Fibroblast of lung (primary cell): ENCODE results near the gene MARF1. TPM values are rescaled to one million over a fixed set of nuclear protein-coding genes. Genes with fewer than 3 reads are reported as not detected.
"Not testable (repeated sequence)": the region's sequence is repeated elsewhere in the genome, so short reads cannot be mapped to it uniquely, and the experiment has no call there.

Source experiments
- DNase-seq, 2 donors: peaks; one replicate each; pipeline versions ENCODE4 v3.0.0 to v3.0.0-alpha.2; 2010; ENCODE audit warnings: low read depth in 2 of 2
- H2AFZ ChIP-seq: 2 replicates; pipeline ENCODE4 v1.5.1; 2012; ENCODE audit warnings: low read length, control low read depth, inconsistent platforms
- H3K27ac ChIP-seq: 2 replicates; pipeline ENCODE4 v1.5.1; 2011; ENCODE audit warnings: low read length, control low read depth; ENCODE audit not compliant: insufficient read depth
- H3K27me3 ChIP-seq: 2 replicates; pipeline ENCODE4 v1.5.1; 2011; ENCODE audit warnings: mild to moderate bottlenecking, low read length; ENCODE audit not compliant: control insufficient read depth, insufficient read depth
- H3K36me3 ChIP-seq: 2 replicates; pipeline ENCODE4 v1.5.1; 2011; ENCODE audit warnings: low read length; ENCODE audit not compliant: control insufficient read depth, insufficient read depth
- H3K4me1 ChIP-seq: 2 replicates; pipeline ENCODE4 v1.5.1; 2011; ENCODE audit warnings: low read length; ENCODE audit not compliant: control insufficient read depth, insufficient read depth; ENCODE audit errors: extremely low read depth
- H3K4me2 ChIP-seq: 2 replicates; pipeline ENCODE4 v1.5.1; 2011; ENCODE audit warnings: low read length, control low read depth; ENCODE audit not compliant: insufficient read depth; ENCODE audit errors: extremely low read depth
- H3K4me3 ChIP-seq, 4 experiments: fragments of 200-600 bp in 1 of 4; sonication (generic) in 1 of 4; replicated peaks in 1 of 4; 2 replicates each; pipeline ENCODE4 v1.5.1; 2011 to 2016; ENCODE audit warnings: low read length in 4 of 4, low read depth in 3 of 4, mild to moderate bottlenecking in 3 of 4, control low read depth in 2 of 4, inconsistent platforms in 1 of 4, mixed read lengths in 1 of 4; ENCODE audit not compliant: insufficient read depth in 1 of 4; ENCODE audit errors: control extremely low read depth in 1 of 4
- H3K79me2 ChIP-seq: 2 replicates; pipeline ENCODE4 v1.5.1; 2012; ENCODE audit warnings: mild to moderate bottlenecking, low read length, inconsistent platforms; ENCODE audit not compliant: control insufficient read depth, insufficient read depth
- H3K9ac ChIP-seq: 2 replicates; pipeline ENCODE4 v1.5.1; 2011; ENCODE audit warnings: mild to moderate bottlenecking, low read length, control low read depth; ENCODE audit not compliant: insufficient read depth
- H3K9me3 ChIP-seq: 2 replicates; pipeline ENCODE4 v1.5.1; 2012; ENCODE audit warnings: low read depth, low read length; ENCODE audit not compliant: control insufficient read depth, insufficient read depth
- H4K20me1 ChIP-seq: 2 replicates; pipeline ENCODE4 v1.5.1; 2011; ENCODE audit warnings: low read length; ENCODE audit not compliant: control insufficient read depth, insufficient read depth; ENCODE audit errors: extremely low read depth
- EZH2 ChIP-seq: IDR thresholded peaks from 2 replicates; pipeline ENCODE4 v1.5.1; 2012; ENCODE audit warnings: low read length, control low read depth, mild to moderate bottlenecking; ENCODE audit errors: missing control alignments
- polyA plus RNA-seq, 2 donors: library from polyadenylated mRNA; depleted of rRNA in 1 of 2; stranded (reverse) in 1 of 2; unstranded in 1 of 2; fragments of >200 nt; gene quantifications; 2 replicates each; pipeline ENCODE4 v1.2.1, GENCODE V29; 2011 to 2012; ENCODE audit warnings: missing spikeins in 1 of 2
- total RNA-seq: library from RNA; depleted of rRNA; stranded (reverse); fragments of >200 nt; gene quantifications from 2 replicates; pipeline ENCODE4 v1.2.1, GENCODE V29; 2014
- TF ChIP-seq, protein P1 (sequence below), 2 donors: IDR thresholded peaks in 1 of 2; conservative IDR thresholded peaks in 1 of 2; 1 replicate in 1 of 2; 2 replicates in 1 of 2; pipeline ENCODE4 v1.5.1; 2011 to 2012; ENCODE audit warnings: low read length in 2 of 2, control low read depth in 1 of 2, inconsistent platforms in 1 of 2, low read depth in 1 of 2, mild to moderate bottlenecking in 1 of 2

Gene MARF1
- total and polyA plus RNA-seq, 2 donors (not counting 1 experiment from before 2014, with no cell fraction given), result 14.6 to 18.8 TPM

DNA sequence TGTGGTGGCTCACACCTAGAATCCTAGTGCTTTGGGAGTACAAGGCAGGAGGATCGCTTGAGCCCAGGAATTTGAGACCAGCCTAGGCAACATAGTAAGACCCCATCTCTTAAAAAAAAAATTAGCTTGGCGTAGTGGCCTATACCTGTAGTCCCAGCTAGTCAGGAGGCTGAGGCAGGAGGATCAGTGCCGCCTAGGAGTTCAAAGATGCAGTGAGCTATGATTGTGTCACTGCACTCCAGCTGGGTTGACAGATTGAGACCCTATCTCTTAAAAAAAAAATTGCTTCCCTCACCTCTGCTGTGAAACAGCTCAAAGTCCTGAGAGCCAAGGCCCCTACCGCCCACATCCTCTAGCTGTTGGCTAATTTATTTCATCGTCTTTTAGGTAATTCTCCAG, 17.2 kb upstream of the MARF1 start:
- Histone ChIP-seq H3K27me3 (no peaks in the 10 kb centered on the region), H3K79me2 (peaks cover 33% of the 10 kb centered on the region), H3K9me3 (no peaks in the 10 kb centered on the region), H3K4me2 (no peak overlapping the region), H3K4me1 (no peaks in the 10 kb centered on the region), H3K4me3 (no peak overlapping the region), H3K36me3 (no peaks in the 10 kb centered on the region), H2AFZ (no peak overlapping the region), H3K9ac (no peak overlapping the region), H4K20me1 (no peaks in the 10 kb centered on the region), H3K27ac (no peak overlapping the region)
- TF ChIP-seq EZH2, result no peak
- TF ChIP-seq, protein P1, sequence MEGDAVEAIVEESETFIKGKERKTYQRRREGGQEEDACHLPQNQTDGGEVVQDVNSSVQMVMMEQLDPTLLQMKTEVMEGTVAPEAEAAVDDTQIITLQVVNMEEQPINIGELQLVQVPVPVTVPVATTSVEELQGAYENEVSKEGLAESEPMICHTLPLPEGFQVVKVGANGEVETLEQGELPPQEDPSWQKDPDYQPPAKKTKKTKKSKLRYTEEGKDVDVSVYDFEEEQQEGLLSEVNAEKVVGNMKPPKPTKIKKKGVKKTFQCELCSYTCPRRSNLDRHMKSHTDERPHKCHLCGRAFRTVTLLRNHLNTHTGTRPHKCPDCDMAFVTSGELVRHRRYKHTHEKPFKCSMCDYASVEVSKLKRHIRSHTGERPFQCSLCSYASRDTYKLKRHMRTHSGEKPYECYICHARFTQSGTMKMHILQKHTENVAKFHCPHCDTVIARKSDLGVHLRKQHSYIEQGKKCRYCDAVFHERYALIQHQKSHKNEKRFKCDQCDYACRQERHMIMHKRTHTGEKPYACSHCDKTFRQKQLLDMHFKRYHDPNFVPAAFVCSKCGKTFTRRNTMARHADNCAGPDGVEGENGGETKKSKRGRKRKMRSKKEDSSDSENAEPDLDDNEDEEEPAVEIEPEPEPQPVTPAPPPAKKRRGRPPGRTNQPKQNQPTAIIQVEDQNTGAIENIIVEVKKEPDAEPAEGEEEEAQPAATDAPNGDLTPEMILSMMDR (conservative IDR thresholded peaks at IDR 0.05 in 1 of 2, IDR thresholded peaks at IDR 0.05 in 1 of 2; ENCODE audit: low read depth in 1 of 2, low read length in 2 of 2), result no peak
- DNase-seq, result no peak

DNA sequence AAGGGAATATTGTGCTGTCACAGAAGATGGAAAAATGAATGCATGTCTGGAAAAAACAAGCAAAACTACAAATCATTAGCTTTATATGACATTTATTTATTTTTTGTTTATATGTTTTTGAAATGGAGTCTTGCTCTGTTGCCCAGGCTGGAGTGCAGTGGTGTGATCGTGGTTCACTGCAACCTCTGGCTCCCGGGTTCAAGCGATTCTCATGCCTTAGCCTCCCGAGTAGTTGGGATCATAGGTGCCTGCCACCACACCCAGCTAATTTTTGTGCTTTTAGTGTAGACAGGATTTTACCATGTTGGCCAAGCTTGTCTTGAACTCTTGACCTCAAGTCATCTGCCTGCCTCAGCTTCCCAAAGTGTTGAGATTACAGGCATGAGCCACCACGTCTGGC, 15.6 kb upstream of the MARF1 start:
- peaks cover 47% of the 10 kb centered on the region for H3K79me2 ChIP-seq
- H3K27ac ChIP-seq, result no peak overlapping the region
- no peak overlapping the region for H3K9ac ChIP-seq
- no peaks in the 10 kb centered on the region for H4K20me1 ChIP-seq
- no peak overlapping the region for H2AFZ ChIP-seq
- H3K4me1 ChIP-seq, result peaks cover 4% of the 10 kb centered on the region
- no peaks in the 10 kb centered on the region for H3K36me3 ChIP-seq
- no peak overlapping the region for H3K4me3 ChIP-seq
- no peak for TF ChIP-seq EZH2
- TF ChIP-seq, protein P1 (conservative IDR thresholded peaks at IDR 0.05 in 1 of 2, IDR thresholded peaks at IDR 0.05 in 1 of 2; ENCODE audit: low read depth in 1 of 2, low read length in 2 of 2), result no peak
- H3K4me2 ChIP-seq, result no peak overlapping the region
- H3K9me3 ChIP-seq, result no peaks in the 10 kb centered on the region
- H3K27me3 ChIP-seq, result no peaks in the 10 kb centered on the region
- no peak for DNase-seq

DNA sequence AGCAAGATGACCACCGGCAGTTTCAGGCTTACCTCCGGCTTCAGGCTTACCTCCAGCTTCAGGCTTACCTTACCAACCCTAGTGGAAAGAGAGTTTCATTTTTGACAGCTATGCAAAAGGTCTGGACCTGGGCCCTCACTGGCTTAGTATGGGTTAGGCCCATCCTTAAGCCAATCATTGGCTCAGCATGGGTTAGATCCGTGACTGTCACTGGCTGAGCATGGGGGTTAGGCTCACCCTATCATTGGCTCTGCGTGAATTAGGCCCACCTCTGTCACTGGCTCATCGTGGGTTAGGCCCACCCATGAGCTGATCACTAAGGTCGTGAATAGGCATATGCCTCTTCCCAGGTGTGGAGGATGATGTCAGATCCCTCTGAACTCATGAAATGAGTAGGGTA, 15.2 kb upstream of the MARF1 start:
- no peaks in the 10 kb centered on the region for H3K36me3 ChIP-seq
- H3K27me3 ChIP-seq, result no peaks in the 10 kb centered on the region
- H3K9me3 ChIP-seq, result no peaks in the 10 kb centered on the region
- H3K27ac ChIP-seq, result no peak overlapping the region
- no peak for DNase-seq
- peaks cover 8% of the 10 kb centered on the region for H3K4me1 ChIP-seq
- H3K9ac ChIP-seq, result no peak overlapping the region
- TF ChIP-seq EZH2, result no peak
- TF ChIP-seq, protein P1 (conservative IDR thresholded peaks at IDR 0.05 in 1 of 2, IDR thresholded peaks at IDR 0.05 in 1 of 2; ENCODE audit: low read depth in 1 of 2, low read length in 2 of 2), result no peak
- no peak overlapping the region for H2AFZ ChIP-seq
- H3K4me2 ChIP-seq, result no peak overlapping the region
- no peaks in the 10 kb centered on the region for H4K20me1 ChIP-seq
- peaks cover 47% of the 10 kb centered on the region for H3K79me2 ChIP-seq
- H3K4me3 ChIP-seq, result no peak overlapping the region

DNA sequence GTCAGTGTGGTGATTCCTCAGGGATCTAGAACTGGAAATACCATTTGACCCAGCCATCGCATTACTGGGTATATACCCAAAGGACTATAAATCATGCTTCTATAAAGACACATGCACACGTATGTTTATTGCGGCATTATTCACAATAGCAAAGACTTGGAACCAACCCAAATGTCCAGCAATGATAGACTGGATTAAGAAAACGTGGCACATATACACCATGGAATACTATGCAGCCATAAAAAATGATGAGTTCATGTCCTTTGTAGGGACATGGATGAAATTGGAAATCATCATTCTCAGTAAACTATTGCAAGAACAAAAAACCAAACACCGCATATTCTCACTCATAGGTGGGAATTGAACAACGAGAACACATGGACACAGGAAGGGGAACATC, 12.6 kb upstream of the MARF1 start:
- not testable (repeated sequence) for H3K27ac ChIP-seq, H3K9ac ChIP-seq, H4K20me1 ChIP-seq, H3K36me3 ChIP-seq, DNase-seq, H3K27me3 ChIP-seq, H3K4me3 ChIP-seq, H2AFZ ChIP-seq, H3K9me3 ChIP-seq, H3K4me2 ChIP-seq
- Histone ChIP-seq H3K4me1 (peaks cover 12% of the 10 kb centered on the region), H3K79me2 (peaks cover 55% of the 10 kb centered on the region)
